Lower leg skin (tissue), 3 donors: ENCODE data around the gene C12orf76.

ENCODE experiments used
- CTCF ChIP-seq, 3 donors: fragments of 450-650 bp; IDR thresholded peaks; one replicate each; pipeline ENCODE4 v1.5.1; 2016; ENCODE audit warnings: antibody characterized with exemption in 3 of 3, mild to moderate bottlenecking in 3 of 3, moderate library complexity in 2 of 3
- POLR2A ChIP-seq, 2 donors: fragments of 450-650 bp; IDR thresholded peaks; one replicate each; pipeline ENCODE4 v1.6.1; 2016 to 2017; ENCODE audit warnings: antibody characterized with exemption in 2 of 2, mild to moderate bottlenecking in 1 of 2, moderate library complexity in 1 of 2

DNA sequence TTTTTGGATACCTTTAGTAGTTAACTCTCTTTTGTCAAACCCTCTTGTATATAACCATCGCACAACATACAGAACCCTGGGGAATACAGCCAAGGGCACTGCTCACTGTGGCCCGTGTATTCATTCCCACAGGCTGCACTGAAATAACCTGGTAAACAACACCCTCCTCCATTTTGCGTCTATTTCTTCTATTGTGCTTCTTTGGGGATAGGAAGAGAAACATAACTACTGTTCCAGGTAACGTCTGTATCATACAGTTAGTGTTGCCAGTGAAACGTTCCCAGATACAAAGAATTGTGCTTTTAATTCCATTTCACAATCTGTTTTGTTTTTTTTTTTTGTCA, 9.6 kb downstream of the C12orf76 start:
- TF ChIP-seq CTCF (IDR thresholded peaks at IDR 0.05) = no peak
- TF ChIP-seq POLR2A (IDR thresholded peaks at IDR 0.05) = no peak
